ENCODE data around the gene CADM1.

Gene CADM1

DNA sequence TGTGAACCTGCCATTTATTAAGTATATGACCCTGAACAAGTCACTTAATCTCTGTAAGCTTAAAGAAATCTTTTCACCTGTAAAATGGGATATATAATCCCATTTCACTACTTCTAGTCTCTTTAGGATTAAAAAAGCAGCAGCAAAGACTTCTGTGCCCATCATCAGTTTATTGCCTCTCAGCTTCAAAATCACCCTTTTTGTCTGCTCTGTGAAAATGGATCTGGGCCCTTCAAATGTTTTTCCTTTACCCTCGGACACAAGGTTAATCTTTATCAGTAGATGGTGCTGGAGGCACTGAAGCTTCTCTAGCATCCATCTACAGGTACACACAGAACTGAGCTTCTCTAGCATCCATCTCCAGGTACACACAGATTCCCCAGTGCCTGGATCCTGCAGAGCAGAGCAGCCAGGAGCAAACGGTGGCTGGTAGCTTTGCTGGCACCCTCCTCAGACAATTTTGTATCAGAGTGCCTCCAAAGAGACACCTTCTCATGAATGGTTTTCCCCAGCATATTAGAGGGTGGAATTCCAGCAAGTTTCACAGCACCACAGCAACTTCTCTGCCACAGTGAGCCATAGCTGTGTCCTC is 56.8 kb downstream of the CADM1 start:
- no peak for DNase-seq (ENCODE audit: low read depth in 4 of 4, low spot score in 1 of 4)

DNA sequence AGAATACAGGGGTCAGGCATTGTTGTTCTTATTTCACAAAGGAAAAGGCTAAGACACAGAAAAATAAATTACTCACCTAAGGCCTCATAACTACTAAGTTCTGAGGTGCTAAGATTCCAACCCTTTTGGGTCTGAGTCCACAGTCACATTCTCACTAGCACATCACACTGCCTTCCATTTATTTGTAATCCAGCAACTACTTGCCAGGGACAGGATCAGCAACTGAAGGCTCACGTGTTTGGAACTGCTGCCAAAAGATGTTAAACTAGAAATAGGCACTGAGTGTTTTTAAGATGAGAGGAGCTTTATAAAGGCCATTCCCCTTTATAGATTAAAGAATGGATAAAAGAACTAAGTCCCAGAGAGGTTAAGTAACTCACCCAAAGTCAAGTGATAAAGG is 58.0 kb downstream of the CADM1 start:
- DNase-seq (ENCODE audit: low read depth in 4 of 4, low spot score in 1 of 4) = no peak

DNA sequence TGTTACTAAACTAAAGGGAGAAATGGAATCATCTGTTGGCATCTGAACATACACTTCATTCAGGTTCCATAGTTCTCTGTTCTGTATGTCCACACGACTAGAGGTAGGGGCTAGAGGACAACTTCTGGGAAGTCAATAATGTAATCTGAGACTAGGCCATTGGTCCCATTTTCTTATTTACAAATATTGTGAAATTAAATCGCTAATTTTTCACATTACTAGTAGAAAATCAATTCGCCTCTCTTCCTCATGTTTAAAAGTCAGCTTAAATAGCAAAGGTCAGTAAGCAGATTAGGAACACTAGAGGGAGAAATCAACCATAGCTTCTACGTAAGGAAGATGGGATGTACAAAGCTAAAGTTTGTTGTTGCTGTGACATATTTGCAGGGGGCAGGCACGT is 59.7 kb downstream of the CADM1 start:
- DNase-seq (ENCODE audit: low read depth in 4 of 4, low spot score in 1 of 4) = no peak

DNA sequence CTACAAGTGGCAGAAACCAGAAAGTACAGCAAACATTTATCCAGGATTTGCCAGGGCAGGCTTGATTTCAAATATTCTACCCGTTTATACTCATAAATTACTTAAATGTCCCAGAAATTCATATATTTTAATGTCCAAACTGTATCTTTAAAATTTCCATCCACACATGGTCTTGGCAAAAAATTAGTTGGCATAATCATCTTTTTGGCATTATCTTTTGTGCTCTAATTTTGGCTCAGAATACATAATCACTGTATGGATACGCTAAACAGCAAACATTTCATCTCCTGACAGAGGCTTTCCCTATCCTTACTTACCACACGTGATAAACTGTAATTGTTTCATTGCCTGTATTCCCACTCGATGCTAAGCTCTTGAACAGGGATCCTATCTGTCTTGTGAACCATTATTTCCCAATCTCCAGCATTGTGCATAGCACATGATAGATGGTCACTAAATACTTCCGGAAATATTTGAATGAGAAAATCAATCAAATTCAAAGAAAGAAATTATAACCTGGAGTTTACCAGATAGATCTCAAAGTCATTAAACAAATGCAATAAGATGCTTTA is 64.2 kb downstream of the CADM1 start:
- no peak for DNase-seq (ENCODE audit: low read depth in 4 of 4, low spot score in 1 of 4)

DNA sequence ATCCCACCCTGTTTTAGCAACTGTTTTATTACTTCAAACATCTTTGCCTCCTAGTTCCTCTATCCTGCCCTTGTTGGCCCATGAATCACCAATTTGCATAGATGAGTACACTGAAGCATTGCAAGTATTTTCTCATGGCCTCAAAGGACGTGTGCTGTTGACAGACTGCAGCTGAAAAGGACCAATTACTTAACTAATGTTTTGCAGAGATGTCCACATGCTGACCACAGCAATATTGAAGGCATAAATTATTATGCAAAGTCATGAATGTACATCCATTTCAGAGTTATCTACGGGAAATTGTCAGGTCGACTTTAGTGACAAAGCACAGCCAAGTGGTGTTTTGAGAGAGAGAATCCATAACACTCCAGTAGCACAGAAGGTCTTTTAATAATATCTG is 64.8 kb downstream of the CADM1 start:
- DNase-seq (ENCODE audit: low read depth in 4 of 4, low spot score in 1 of 4) = no peak

DNA sequence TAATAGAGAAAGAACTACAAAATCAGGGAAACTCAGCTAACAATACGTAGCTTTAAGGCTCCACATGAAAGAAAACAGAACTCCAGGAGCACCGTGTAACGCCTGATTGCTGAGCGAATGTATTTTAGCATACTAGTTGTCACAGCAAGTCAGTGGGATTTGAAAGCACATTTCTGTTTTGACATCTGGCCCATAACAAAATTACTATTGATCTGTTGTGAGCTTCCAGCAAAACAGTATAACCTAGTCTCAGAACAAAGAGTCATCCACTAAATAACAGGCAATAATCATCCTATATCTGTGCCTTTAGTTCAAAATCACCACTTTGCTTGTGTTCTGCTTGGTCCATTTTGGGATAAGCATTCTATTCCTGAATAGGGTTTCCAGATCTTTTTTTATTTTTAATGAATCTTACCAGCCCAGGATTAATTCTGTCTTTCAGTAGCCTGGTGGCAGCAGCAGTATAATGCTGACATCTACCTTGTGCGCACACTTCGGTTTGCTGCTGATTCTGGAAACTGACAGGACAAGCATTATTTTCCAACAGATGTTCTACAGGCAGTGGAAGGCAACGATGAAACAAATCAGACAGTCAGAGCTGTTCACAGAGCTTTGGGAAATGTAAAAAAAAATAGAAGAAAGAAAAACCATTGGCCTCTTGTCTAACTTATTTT is 66.2 kb downstream of the CADM1 start:
- no peak for DNase-seq (ENCODE audit: low read depth in 4 of 4, low spot score in 1 of 4)

DNA sequence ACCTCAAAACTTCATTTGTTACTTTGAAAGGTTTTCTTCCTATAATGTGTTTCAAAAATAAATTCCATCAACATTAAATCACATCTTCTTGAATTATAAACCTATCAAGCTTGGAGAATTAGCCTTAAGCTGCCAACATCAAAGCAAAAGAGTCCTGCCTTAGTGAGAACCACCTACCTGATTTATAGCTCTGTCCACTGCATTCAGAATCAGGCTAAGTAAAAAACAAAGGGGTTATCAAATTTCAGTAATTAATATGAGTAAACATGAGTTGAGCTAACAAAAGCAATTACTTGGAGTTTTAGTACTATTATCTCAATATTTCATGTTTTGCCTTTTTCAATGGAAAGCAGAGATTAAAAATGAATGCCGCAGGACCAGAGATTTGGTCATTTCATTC is 73.9 kb downstream of the CADM1 start:
- no peak for DNase-seq (ENCODE audit: low read depth in 4 of 4, low spot score in 1 of 4)

DNA sequence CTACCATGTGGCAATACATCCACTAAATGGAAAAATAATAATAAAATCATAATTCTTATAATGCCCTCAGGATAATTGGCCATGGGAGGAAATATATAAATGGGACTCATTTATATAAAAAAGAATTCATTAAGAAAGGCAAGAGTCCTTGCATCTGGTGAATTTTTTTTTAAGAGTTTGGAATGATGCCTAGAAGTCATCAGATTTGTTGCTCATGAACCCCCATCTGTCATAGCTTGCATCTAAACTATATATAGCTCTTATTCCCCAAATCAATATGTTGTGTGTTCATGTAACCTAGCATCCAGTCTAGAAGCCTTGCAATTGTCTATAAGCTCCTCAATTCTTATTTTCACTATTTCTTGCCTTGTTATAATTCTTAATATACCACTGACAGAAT is 75.9 kb downstream of the CADM1 start:
- DNase-seq (ENCODE audit: low read depth in 4 of 4, low spot score in 1 of 4) = no peak

DNA sequence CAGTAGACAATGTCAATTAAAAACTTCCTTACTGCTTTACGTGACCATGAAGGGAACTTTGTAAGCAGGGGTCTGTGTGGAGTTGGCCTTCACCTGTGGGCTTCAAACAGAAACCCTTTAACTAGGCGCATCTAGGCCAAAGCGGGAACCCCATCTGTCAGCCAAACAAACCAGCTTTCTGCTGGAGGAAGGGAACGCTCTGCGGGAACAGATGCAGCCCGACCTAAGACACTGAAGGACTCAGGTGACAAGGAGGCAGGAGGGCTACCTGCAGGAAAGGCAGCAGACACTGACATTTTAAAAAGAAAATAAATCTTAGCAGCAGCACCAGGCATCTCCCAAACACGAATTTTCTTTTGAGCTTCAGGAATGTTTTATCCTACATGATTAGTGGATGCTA is 78.4 kb downstream of the CADM1 start:
- no peak for DNase-seq (ENCODE audit: low read depth in 4 of 4, low spot score in 1 of 4)

DNA sequence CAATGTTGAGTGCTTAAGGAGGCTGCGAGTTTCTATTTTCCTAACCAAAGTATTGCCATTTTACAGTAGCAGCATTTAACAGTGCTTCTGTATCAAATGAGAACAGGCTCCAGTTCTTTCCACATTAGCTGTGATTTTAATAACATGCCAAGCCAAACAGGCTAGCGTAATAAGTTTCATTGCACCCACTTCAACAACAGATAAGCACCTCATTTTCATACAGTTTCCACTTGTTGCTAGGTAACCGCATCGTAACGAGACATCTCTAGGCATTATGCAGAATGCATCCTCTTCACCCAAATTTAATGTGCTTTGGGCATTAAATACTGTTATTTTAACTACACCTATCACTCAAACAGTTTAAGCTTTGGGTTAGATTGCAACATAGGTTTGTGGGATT is 79.0 kb downstream of the CADM1 start:
- DNase-seq (ENCODE audit: low read depth in 4 of 4, low spot score in 1 of 4) = no peak

DNA sequence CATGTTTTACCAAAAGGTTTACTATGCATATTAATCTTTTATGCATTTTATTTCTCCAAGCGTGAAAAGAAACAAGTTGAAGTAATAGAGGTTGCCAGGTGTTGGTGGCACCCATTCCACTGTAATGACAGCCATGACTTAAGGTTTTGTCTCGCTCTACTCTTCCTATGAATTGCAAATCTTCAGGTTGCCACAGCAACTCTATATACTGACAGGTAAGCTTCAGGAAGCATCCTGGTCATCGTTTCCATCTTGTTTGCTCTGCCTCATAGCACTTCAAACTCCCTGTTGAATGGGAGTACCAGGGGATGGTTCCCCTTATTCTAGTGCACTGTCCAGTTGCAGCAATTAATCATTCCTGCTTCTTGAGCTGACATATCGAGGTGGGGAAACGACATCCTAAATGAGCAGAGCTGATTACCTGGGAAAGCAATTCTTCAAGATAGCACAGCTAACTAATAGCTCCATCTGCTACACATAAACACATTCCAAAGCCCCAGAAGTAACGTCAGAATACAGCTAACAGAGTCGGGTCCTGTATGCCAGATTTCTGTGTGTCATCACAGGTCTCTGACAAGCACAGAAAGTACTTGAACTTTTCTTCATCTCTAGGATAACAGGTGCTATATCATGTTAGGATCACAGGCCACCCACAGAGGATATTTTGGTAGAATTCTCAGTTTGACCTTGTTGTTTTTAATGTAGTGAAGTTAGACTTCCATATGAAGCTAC is 80.3 kb downstream of the CADM1 start:
- DNase-seq (ENCODE audit: low read depth in 4 of 4, low spot score in 1 of 4) = no peak

DNA sequence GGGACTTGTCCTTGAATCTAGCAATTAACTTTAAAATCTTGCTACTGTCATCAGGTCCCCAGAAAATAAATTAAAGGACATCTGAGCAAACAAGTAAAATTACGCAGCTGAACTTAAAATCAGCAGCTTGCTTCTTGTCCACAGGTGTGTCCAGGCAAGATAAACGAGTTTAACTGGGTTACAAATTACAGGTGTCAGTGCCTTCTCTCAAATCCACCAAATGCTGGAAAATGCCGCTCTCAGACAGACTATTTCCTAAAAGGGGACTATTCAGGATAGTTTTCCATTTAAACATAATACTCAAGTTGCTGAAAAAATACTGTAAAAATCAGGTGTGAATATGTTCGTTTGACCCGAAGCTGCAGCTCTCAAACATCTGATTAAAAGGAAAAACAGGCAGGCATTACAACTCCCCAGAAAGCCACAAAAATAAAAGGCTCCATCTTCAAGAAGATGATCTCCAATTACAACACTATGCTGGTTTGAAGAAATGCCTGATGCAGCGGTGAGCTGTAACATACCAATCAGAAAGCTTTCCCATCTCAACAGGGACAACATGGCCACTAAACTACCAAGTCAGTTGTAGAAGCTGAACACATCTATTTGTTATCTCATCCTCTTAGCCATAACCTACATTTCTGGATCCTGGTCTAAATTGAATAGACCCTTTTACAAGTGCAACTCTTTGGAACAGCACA is 82.1 kb downstream of the CADM1 start:
- DNase-seq (ENCODE audit: low read depth in 4 of 4, low spot score in 1 of 4) = no peak

DNA sequence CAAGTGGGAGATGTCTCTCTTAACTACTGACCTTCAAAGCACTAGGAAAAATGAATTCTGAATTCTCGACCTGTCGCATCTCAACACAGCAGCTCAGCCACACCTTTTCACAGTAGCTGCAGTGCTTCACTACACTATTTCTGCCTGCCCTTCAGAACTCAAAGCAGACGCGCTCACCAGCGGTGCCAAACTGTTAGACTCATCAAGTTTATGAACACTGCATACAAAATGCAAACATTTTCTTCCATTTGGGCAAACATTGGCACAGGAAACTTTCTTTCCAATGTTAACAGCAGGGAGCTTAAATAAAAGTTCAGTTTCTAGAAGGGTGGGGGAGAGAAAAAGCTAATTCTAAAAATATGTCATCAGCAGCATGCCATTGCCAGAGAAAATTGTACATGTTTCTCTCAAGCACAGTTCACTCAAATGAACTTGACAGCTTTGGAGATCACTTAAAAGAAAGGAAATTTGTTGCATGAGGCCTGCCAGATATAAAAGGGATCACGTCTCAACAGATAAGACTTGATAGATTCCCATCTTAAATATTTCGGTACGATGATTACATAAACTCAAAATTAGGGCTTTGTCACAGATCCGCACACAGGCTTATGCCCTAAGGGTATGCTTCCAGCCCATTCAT is 82.7 kb downstream of the CADM1 start:
- DNase-seq (ENCODE audit: low read depth in 4 of 4, low spot score in 1 of 4) = no peak

DNA sequence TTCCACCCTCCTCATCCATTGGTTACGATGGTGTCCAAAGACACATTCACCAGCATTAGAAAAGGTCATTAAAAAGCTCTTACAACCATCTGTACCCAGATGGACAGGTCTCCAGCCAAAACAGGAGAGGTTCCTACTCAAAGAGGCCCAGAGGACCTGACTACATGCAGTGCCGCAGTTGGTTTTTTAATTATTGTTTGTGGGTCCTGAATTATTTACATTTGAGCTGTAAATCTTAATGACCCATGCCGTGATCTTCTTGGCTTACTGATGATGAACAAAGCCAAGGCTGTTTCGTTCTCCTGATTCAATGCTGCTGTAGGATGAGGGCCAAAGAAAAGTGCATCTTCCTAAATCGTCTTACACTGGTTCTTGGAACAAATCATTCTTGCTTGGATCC is 83.7 kb downstream of the CADM1 start:
- no peak for DNase-seq (ENCODE audit: low read depth in 4 of 4, low spot score in 1 of 4)

DNA sequence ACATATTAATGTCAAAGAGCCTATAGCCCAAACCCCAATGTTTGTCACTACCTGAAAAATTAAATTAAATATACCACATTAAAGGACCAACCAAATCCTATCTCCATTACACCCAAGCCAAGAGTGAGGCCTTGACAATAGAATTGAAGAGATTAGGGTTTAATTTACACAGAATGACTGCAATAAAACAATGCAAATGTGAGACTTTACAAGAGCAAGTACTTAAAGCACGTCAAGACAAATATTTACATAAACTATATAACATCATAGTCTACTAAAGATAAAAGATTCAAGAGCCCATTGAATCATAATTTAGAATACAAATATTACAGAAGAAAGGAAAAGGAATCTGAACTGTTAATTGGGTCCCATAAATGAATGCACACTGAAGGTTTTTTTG is 85.6 kb downstream of the CADM1 start:
- no peak for DNase-seq (ENCODE audit: low read depth in 4 of 4, low spot score in 1 of 4)

DNA sequence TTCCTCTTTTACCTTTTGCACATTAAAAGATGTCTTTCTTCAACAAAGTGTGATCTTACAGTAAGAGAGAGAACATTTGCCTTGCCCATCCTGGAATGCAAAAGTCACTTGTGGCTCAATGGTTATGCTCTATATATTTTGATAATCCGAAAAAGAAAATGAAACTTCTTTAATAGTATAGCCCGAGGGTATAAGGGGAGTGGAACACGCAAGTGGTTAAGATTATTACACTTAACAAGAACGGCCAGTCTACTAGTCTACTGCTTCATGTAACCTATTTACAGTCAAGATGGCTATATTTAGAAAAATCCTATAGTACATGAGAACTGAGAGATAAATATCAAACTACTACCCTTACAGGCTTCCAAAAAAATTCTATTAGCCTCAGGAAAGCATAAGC is 86.1 kb downstream of the CADM1 start:
- DNase-seq (ENCODE audit: low read depth in 4 of 4, low spot score in 1 of 4) = no peak

DNA sequence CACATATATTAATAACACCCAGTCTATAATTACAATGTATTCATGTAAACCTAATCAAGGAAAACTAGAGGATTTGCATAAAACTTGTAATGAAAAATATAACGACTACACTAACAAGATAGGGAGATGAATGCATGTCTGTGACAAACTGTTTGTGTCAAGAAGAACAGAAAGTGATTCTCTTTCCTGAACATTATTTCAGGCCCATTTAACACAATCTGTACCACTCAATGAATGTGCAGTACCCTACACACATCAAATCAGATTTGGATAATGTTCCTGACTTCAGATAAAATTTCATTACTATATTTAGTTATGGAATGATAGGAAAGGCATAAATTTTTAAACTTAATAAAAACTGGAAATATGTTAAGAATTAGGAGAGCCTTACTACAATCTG is 93.1 kb downstream of the CADM1 start:
- DNase-seq (ENCODE audit: low read depth in 4 of 4, low spot score in 1 of 4) = no peak

DNA sequence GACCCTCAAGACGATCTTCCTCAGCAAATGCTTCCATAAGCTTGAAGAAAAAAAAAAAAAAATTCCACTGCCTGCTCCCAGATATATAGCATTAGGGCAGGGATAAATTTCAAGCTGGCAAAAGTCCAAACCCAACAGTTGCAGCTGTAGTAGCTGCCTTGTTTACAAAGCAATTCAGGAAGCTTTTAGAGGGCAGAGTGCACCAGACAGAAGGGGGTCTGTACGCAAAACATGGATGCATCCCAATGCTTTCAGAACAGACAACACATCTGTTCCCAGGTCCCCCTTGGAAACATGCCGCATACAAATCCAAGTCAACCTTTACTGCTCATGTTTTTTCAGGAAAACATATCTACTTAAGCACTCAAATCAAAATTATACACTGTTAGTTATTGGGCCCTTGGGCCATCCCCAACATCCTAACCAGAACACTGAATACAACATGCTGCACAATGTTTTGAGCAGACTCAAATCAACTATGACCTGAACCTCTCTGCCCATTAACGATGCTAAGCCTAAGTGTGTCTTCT is 94.5 kb downstream of the CADM1 start:
- DNase-seq (ENCODE audit: low read depth in 4 of 4, low spot score in 1 of 4) = no peak

DNA sequence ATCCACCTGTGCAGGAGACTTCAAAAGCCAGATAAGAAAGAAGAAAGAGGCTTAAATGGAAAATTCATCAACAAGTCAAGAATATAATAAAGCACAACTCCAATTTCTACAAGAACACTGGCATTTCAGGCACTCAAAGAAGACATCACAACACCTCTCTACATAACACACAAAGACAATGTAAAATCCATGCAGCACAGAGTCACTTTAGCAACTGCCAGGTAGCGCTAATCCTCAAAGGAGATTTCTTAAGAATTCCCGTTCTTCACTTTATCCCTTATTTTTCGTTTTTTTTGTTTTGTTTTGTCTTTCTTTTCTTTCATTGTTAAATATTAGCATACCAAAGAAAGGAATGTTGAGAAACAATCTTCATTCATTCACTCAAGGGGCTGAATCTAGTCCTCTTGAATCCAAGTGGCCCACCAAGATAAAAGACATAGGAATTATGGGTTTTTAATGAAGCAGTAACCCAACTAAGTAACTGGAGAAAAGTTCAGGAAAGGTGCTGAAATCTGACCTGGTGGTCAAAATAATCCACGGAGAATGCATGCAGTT is 95.0 kb downstream of the CADM1 start:
- DNase-seq (ENCODE audit: low read depth in 4 of 4, low spot score in 1 of 4) = no peak

DNA sequence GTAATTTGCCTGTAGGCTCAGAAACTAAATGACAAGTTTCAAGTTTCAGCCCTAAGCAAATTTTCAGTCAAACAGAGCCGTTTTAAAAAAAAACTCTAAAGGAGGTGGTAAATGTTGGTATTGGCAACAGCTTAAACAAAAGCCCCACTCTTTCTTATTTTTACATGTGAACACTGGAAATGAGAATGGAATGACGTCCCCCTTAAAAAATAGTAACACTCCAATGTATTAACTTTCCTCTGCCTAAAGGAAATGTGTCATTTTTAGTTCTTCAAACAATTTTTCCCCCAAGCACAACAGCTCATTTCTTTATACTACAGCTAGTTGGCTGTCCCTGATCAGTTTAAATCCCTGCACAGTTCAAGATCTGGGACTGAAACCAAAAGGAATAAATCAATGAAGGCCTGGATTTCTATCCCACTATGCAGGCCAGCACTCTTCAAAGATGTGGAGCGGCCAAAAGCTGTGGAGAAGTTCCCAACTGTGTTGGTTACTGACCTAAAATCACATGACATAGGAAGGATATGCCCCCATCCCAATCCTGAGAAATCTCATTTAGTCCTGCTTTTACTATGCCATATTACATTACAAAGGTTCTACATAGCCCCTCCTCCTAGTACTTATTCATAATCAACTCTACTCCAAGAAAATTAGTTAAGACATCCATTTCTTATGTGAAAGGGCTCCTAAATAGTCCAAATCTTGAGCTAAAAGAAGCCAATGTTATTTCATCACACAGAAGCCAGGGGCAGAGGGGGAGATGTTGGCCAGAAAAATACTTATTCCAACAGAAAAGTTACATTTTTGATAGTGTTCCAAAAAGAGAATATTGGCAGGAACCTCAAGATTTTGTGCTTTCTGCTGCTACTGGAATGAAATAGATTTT is 95.9 kb downstream of the CADM1 start:
- DNase-seq (ENCODE audit: low read depth in 4 of 4, low spot score in 1 of 4) = no peak

Measured in stimulated activated CD4-positive, alpha-beta T cell treated with anti-CD3 and anti-CD28 coated beads, Interleukin-1b, Interleukin-23, amount 100 ng/mL, for 24 hours (primary cell).